ENCODE results near the gene SLC8A3. TPM values are rescaled to one million over a fixed set of nuclear protein-coding genes. Genes with fewer than 3 reads are reported as not detected.
A peak's percentile ranks its signal among the peaks of the same experiment; 100 is the strongest.

SLC8A3 gene
- total and polyA plus RNA-seq, 5 donors from 2014 or later: 0.37 TPM; not detected in 4

DNA sequence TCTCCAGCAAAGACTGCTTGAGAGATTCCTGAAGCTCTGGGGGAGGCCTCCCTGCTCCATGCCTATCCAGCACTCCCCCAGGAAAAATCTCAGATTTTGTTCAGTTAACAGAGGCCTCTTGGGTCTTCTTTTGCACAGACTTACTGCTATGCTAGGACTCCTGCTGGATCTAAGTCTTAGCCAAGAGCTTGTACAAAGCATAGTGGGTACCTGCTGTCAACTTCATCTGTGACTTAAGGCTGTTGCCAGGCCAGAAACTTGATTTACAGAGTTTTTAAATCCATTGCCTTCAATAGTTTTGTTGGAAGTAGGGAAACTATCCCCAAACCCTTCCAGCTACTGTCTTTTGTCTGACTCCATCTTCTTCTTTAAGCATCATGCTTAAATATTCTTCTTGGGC, 169.1 kb downstream of the SLC8A3 start:
- no peak overlapping the region for H3K27ac Mint-ChIP-seq
- H3K4me1 ChIP-seq (ENCODE audit: control insufficient read depth, insufficient read depth, low read length, poor library complexity, severe bottlenecking): no peaks in the 10 kb centered on the region
- ATAC-seq (ENCODE audit: low read depth in 2 of 2) (no peak), DNase-seq (no peak)
- H3K27me3 ChIP-seq (ENCODE audit: control insufficient read depth, insufficient read depth, low read length): no peaks in the 10 kb centered on the region
- H3K27ac ChIP-seq (ENCODE audit: insufficient read depth, low read length, poor library complexity, severe bottlenecking): no peak overlapping the region
- peaks cover 0 to 2% (median 0%) of the 10 kb centered on the region in 4 donors for H3K4me1 Mint-ChIP-seq
- no peaks in the 10 kb centered on the region for H3K36me3 Mint-ChIP-seq
- no peak overlapping the region for H3K4me3 Mint-ChIP-seq
- H3K9me3 ChIP-seq (ENCODE audit: control insufficient read depth in 2 of 2, low read length in 2 of 2): no peaks in the 10 kb centered on the region
- no peak overlapping the region for H3K4me3 ChIP-seq (ENCODE audit: low read depth, low read length)
- no peaks in the 10 kb centered on the region for H3K9me3 Mint-ChIP-seq
- H3K27me3 Mint-ChIP-seq: peaks cover 20% of the 10 kb centered on the region
- no peaks in the 10 kb centered on the region for H3K36me3 ChIP-seq (ENCODE audit: control insufficient read depth, insufficient read depth, low read length)

DNA sequence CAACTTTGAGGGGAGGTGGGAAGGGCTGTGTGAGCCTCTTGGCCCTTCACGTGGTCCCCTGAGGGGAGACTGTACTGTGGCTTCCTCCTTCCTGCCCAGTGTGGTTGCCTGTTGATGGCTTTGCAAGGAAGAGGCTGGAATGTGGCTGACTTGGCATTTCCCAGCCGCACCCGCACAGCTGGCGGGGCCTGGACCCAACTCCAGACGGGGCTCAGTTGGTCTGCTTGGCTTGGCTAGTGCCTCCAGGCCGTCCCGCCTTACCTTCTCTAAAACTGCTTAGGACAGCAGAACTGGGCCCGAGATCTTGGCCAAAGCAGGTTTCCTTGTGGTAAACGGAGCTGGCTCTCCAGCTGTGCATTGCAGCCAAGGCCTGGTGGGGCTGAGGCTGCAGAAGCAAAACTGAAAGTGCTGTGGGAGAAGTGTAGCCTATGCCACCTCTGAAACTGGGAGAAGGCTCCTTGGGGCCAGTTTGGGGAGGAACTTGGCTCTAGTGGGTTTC, 170.0 kb downstream of the SLC8A3 start:
- no peaks in the 10 kb centered on the region for H3K36me3 ChIP-seq (ENCODE audit: control insufficient read depth, insufficient read depth, low read length)
- no peaks in the 10 kb centered on the region for H3K9me3 ChIP-seq (ENCODE audit: control insufficient read depth in 2 of 2, low read length in 2 of 2)
- H3K27ac Mint-ChIP-seq: no peak overlapping the region
- H3K4me1 Mint-ChIP-seq: peaks cover 0 to 2% (median 0%) of the 10 kb centered on the region in 4 donors
- peak in 1 of 3 donors; percentile 20 for DNase-seq
- no peaks in the 10 kb centered on the region for H3K4me1 ChIP-seq (ENCODE audit: control insufficient read depth, insufficient read depth, low read length, poor library complexity, severe bottlenecking)
- H3K4me3 Mint-ChIP-seq: no peak overlapping the region
- H3K4me3 ChIP-seq (ENCODE audit: low read depth, low read length): no peak overlapping the region
- peaks cover 0 to 3% (median 0%) of the 10 kb centered on the region in 7 donors for H3K9me3 Mint-ChIP-seq
- H3K36me3 Mint-ChIP-seq: no peaks in the 10 kb centered on the region
- H3K27ac ChIP-seq (ENCODE audit: insufficient read depth, low read length, poor library complexity, severe bottlenecking): no peak overlapping the region
- peak in 1 of 2 donors; percentile 28 for ATAC-seq (ENCODE audit: low read depth in 2 of 2)
- H3K27me3 ChIP-seq (ENCODE audit: control insufficient read depth, insufficient read depth, low read length): no peaks in the 10 kb centered on the region
- H3K27me3 Mint-ChIP-seq: peaks cover 24% of the 10 kb centered on the region

DNA sequence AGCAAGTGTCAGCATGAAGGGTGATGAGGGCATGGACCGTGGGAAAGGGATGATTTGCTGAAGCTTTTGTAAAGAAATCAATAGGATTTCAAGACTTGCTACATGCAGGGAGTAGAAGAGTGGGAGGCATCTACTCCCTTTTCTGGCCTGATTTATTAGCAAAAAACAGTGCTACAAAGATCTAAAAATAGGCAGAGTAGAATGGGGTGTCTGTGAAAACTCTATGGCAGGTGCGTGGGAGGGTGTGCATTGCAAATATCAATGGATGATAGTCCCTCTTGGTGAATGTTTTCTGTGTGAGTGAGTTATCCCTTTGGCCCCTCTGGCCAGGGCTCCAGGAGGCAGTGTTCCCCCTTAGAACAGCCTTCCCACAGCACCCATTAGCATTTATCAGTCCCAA, 170.5 kb downstream of the SLC8A3 start:
- ATAC-seq (ENCODE audit: low read depth in 2 of 2): no peak
- H3K4me1 Mint-ChIP-seq: peaks cover 0 to 2% (median 0%) of the 10 kb centered on the region in 4 donors
- no peak overlapping the region for H3K27ac Mint-ChIP-seq

GRCh38 chr14:70014406-70015095, 174.2 kb downstream of the SLC8A3 start:
- Mint-ChIP-seq H3K36me3 (no peaks in the 10 kb centered on the region), H3K27me3 (peaks cover 17% of the 10 kb centered on the region), H3K4me1 (peaks cover 0 to 2% (median 0%) of the 10 kb centered on the region in 4 donors), H3K4me3 (no peak overlapping the region), H3K9me3 (peaks cover 0 to 3% (median 0%) of the 10 kb centered on the region in 7 donors), H3K27ac (no peak overlapping the region)
- H3K27ac ChIP-seq (ENCODE audit: insufficient read depth, low read length, poor library complexity, severe bottlenecking): no peak overlapping the region
- H3K9me3 ChIP-seq (ENCODE audit: control insufficient read depth in 2 of 2, low read length in 2 of 2): no peaks in the 10 kb centered on the region
- no peak overlapping the region for H3K4me3 ChIP-seq (ENCODE audit: low read depth, low read length)
- no peaks in the 10 kb centered on the region for H3K36me3 ChIP-seq (ENCODE audit: control insufficient read depth, insufficient read depth, low read length)
- no peaks in the 10 kb centered on the region for H3K4me1 ChIP-seq (ENCODE audit: control insufficient read depth, insufficient read depth, low read length, poor library complexity, severe bottlenecking)
- DNase-seq (no peak), ATAC-seq (ENCODE audit: low read depth in 2 of 2) (no peak)
- no peaks in the 10 kb centered on the region for H3K27me3 ChIP-seq (ENCODE audit: control insufficient read depth, insufficient read depth, low read length)

More for the DNA sequence above, 170.5 kb downstream of the SLC8A3 start:
- Mint-ChIP-seq H3K9me3 (peaks cover 0 to 3% (median 0%) of the 10 kb centered on the region in 7 donors), H3K4me3 (no peak overlapping the region), H3K36me3 (no peaks in the 10 kb centered on the region), H3K27me3 (peaks cover 24% of the 10 kb centered on the region)
- Histone ChIP-seq H3K9me3 (ENCODE audit: control insufficient read depth in 2 of 2, low read length in 2 of 2) (no peaks in the 10 kb centered on the region), H3K27me3 (ENCODE audit: control insufficient read depth, insufficient read depth, low read length) (no peaks in the 10 kb centered on the region), H3K36me3 (ENCODE audit: control insufficient read depth, insufficient read depth, low read length) (no peaks in the 10 kb centered on the region), H3K27ac (ENCODE audit: insufficient read depth, low read length, poor library complexity, severe bottlenecking) (no peak overlapping the region), H3K4me1 (ENCODE audit: control insufficient read depth, insufficient read depth, low read length, poor library complexity, severe bottlenecking) (no peaks in the 10 kb centered on the region), H3K4me3 (ENCODE audit: low read depth, low read length) (no peak overlapping the region)
- no peak for DNase-seq

DNA sequence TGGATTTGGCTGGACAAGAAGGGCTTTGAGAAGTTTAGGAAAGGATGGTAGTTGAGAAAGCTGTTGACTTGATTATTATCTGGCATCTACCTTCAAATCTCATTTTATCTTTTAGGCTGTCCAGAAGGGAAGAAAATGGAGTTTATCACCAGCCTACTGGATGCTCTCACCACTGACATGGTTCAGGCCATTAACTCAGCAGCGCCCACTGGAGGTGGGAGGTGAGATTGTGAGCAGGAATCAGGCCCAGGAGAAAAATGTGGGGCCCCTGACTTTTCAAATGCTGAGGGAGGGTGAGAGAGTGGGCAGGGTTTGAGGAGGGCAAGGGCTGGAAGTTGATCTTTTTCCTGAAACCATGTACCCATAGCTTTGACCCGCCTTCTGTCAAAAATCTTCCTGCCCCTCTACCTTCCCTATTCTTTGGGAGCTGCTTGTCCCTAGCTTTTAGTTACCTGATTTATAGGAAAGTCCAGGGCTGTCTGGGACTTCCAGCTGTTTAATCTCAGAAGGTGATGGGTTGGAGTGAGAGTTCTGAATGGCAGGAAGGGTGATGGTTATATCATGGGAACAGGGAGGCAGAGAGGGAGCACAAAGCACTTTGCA, 175.4 kb downstream of the SLC8A3 start:
- peak in 1 of 3 donors; percentile 27 for DNase-seq
- ATAC-seq (ENCODE audit: low read depth in 2 of 2): no peak
- peaks cover 0 to 3% (median 0%) of the 10 kb centered on the region in 7 donors for H3K9me3 Mint-ChIP-seq

DNA sequence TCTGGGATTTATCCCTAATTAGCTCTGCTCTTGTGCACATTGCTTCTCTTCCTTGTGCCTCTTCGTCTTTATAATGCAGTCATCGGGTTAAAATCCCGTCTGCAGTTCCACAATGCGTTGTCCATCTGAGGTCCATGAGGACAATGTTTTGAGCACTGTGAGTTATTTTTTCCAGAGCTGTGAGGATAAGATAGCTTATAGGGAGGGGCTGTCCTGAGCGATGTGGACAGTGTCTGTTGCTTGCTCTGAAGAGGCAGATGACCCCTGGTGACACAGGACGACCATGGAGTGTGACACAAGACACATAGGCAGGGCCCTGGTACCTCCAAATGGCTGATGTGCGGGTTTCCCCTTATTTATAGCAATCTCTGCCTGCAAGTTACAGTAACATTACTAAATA, 177.0 kb downstream of the SLC8A3 start:
- Mint-ChIP-seq H3K4me3 (no peak overlapping the region), H3K27ac (no peak overlapping the region), H3K4me1 (no peaks in the 10 kb centered on the region), H3K9me3 (peaks cover 0 to 3% (median 0%) of the 10 kb centered on the region in 7 donors), H3K27me3 (peaks cover 17% of the 10 kb centered on the region), H3K36me3 (no peaks in the 10 kb centered on the region)
- Histone ChIP-seq H3K4me1 (ENCODE audit: control insufficient read depth, insufficient read depth, low read length, poor library complexity, severe bottlenecking) (no peaks in the 10 kb centered on the region), H3K36me3 (ENCODE audit: control insufficient read depth, insufficient read depth, low read length) (no peaks in the 10 kb centered on the region), H3K9me3 (ENCODE audit: control insufficient read depth in 2 of 2, low read length in 2 of 2) (no peaks in the 10 kb centered on the region), H3K4me3 (ENCODE audit: low read depth, low read length) (no peak overlapping the region), H3K27ac (ENCODE audit: insufficient read depth, low read length, poor library complexity, severe bottlenecking) (no peak overlapping the region), H3K27me3 (ENCODE audit: control insufficient read depth, insufficient read depth, low read length) (no peaks in the 10 kb centered on the region)
- DNase-seq: no peak
- no peak for ATAC-seq (ENCODE audit: low read depth in 2 of 2)

More for the DNA sequence above, 175.4 kb downstream of the SLC8A3 start:
- Histone ChIP-seq H3K27me3 (ENCODE audit: control insufficient read depth, insufficient read depth, low read length) (no peaks in the 10 kb centered on the region), H3K4me1 (ENCODE audit: control insufficient read depth, insufficient read depth, low read length, poor library complexity, severe bottlenecking) (no peaks in the 10 kb centered on the region), H3K4me3 (ENCODE audit: low read depth, low read length) (no peak overlapping the region), H3K36me3 (ENCODE audit: control insufficient read depth, insufficient read depth, low read length) (no peaks in the 10 kb centered on the region), H3K9me3 (ENCODE audit: control insufficient read depth in 2 of 2, low read length in 2 of 2) (no peaks in the 10 kb centered on the region), H3K27ac (ENCODE audit: insufficient read depth, low read length, poor library complexity, severe bottlenecking) (no peak overlapping the region)
- peaks cover 0 to under 1% (median 0%) of the 10 kb centered on the region in 4 donors for H3K4me1 Mint-ChIP-seq
- H3K36me3 Mint-ChIP-seq: no peaks in the 10 kb centered on the region
- no peak overlapping the region for H3K4me3 Mint-ChIP-seq
- peaks cover 22% of the 10 kb centered on the region for H3K27me3 Mint-ChIP-seq
- H3K27ac Mint-ChIP-seq: no peak overlapping the region

DNA sequence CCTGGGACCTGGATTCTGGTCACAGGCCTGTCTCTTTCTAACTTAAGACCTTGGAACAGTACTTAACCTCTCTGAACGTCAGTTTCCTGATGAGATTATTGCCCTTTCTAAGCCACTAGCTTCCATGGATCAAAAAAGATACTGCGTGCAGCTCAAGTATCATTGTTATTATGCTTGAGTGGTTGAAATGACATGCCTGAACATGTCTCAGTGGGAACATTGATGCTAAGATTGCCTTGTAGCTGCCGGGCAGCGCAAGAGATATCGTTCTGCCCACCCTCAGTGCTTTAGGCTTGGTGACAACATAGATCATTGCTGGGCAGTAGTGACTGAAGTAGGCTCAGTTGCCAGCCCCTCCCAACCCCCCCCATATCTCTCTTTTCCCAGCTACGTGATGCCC, 177.7 kb downstream of the SLC8A3 start:
- H3K4me1 ChIP-seq (ENCODE audit: control insufficient read depth, insufficient read depth, low read length, poor library complexity, severe bottlenecking): no peaks in the 10 kb centered on the region
- no peaks in the 10 kb centered on the region for H3K36me3 ChIP-seq (ENCODE audit: control insufficient read depth, insufficient read depth, low read length)
- H3K27ac ChIP-seq (ENCODE audit: insufficient read depth, low read length, poor library complexity, severe bottlenecking): no peak overlapping the region
- H3K27me3 Mint-ChIP-seq: peaks cover 17% of the 10 kb centered on the region
- no peaks in the 10 kb centered on the region for H3K36me3 Mint-ChIP-seq
- no peak overlapping the region for H3K4me3 Mint-ChIP-seq
- H3K27ac Mint-ChIP-seq: no peak overlapping the region
- ATAC-seq (ENCODE audit: low read depth in 2 of 2) (no peak), DNase-seq (no peak)
- H3K27me3 ChIP-seq (ENCODE audit: control insufficient read depth, insufficient read depth, low read length): no peaks in the 10 kb centered on the region
- H3K9me3 Mint-ChIP-seq: peaks cover 0 to 3% (median 0%) of the 10 kb centered on the region in 7 donors
- H3K4me1 Mint-ChIP-seq: no peaks in the 10 kb centered on the region
- H3K4me3 ChIP-seq (ENCODE audit: low read depth, low read length): no peak overlapping the region
- H3K9me3 ChIP-seq (ENCODE audit: control insufficient read depth in 2 of 2, low read length in 2 of 2): no peaks in the 10 kb centered on the region
